Epithelial cell of proximal tubule (primary cell): ENCODE measurements around the gene FAM168A. TPM values are rescaled to one million over a fixed set of nuclear protein-coding genes. Genes with fewer than 3 reads are reported as not detected.

Experiments used
- DNase-seq: peaks from one replicate; pipeline ENCODE4 v3.0.0-alpha.2; 2011; ENCODE audit warnings: low read depth
- H3K4me3 ChIP-seq: 2 replicates; pipeline ENCODE4 v1.5.1; 2011; ENCODE audit warnings: low read depth, mild to moderate bottlenecking, low read length
- total RNA-seq: library from RNA; depleted of rRNA; stranded (reverse); fragments of >200 nt; gene quantifications from 2 replicates; pipeline ENCODE4 v1.2.3, GENCODE V29; 2015
- TF ChIP-seq, protein P1 (sequence below): conservative IDR thresholded peaks from 2 replicates; pipeline ENCODE4 v1.5.1; 2012; ENCODE audit warnings: low read depth, mild to moderate bottlenecking, low read length

Gene FAM168A
- total RNA-seq, 1 donor from 2014 or later, result 10.0 TPM

DNA sequence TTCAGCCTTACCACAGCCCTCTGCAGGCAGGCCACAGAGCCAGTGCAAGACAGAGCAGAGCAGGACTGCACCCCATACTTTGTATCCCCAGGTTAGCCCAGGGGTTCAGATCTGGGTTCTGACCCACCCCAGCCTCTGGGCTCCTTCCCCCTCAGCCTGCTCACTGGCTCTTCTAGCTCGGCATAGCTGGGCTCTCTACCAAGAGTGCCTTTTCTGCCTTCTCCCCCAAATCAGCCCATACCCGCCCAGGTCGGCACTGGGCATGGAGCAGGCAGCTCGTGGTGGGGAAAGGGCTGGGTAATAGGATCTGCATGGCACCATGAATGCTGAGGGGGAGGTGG lies 213.4 kb downstream of the FAM168A start:
- H3K4me3 ChIP-seq, result no peak overlapping the region
- TF ChIP-seq, protein P1, sequence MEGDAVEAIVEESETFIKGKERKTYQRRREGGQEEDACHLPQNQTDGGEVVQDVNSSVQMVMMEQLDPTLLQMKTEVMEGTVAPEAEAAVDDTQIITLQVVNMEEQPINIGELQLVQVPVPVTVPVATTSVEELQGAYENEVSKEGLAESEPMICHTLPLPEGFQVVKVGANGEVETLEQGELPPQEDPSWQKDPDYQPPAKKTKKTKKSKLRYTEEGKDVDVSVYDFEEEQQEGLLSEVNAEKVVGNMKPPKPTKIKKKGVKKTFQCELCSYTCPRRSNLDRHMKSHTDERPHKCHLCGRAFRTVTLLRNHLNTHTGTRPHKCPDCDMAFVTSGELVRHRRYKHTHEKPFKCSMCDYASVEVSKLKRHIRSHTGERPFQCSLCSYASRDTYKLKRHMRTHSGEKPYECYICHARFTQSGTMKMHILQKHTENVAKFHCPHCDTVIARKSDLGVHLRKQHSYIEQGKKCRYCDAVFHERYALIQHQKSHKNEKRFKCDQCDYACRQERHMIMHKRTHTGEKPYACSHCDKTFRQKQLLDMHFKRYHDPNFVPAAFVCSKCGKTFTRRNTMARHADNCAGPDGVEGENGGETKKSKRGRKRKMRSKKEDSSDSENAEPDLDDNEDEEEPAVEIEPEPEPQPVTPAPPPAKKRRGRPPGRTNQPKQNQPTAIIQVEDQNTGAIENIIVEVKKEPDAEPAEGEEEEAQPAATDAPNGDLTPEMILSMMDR, result no peak
- no peak for DNase-seq

DNA sequence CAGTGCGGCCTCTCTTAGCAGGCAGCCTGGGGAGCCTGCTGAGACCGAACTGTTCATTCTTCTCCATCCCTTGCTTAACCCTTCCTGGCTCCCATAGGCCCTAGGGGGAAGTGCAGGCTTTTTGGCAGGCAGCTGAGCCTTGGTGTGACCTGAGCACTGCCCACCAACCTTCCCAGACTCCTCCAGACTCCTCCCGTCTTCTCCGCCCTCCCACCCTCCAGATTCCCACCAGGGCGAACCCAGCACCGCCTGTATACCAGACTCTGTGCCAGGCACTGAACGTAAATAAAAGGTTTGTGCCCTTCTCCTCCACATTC lies 213.8 kb downstream of the FAM168A start:
- TF ChIP-seq, protein P1, result no peak
- DNase-seq, result no peak

DNA sequence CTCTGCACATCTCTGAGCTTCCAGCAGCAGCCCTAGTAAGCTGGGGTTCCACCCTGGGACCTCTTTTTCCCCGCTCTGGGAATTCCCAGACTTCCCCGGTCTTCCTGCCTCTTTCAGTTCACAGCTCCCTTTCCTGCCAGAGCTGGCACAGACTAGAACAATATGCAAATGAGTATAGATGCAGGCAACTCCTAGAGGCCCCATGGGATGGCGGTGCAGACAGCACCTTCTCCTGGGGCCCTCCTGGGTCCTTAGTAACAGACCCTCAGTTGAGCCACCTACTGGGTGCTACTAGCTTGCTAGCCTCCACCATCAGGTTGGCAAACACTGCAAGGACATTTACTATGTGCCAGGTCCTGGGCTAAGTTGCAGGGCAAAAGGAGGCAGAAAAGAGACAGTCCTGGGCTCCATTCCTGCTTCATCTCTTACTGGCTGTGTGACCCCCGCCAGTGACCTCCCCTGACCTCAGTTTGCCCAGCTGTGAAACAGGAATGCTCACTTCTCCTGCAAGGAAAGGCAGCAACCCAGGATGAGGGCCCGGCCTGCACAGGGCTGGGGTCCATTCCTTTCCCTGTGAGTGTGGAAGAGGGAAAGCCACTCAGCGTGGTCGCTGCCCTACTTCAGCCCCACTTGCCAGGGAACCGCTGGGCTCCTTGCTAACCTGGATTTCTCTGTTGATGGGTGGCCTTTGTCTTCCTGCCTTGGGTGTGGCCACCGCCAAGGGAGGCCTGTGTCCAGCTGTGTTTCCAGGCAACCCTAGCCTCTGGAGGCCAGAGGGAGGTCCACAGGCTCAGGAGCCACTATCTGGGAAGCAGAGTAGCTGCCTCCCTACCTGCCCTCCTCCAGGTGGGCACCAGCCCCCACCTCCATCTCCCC lies 214.4 kb downstream of the FAM168A start:
- DNase-seq, result no peak
- H3K4me3 ChIP-seq, result no peak overlapping the region
- TF ChIP-seq, protein P1, result peak; percentile 3

More for the DNA sequence above, 213.8 kb downstream of the FAM168A start:
- no peak overlapping the region for H3K4me3 ChIP-seq

DNA sequence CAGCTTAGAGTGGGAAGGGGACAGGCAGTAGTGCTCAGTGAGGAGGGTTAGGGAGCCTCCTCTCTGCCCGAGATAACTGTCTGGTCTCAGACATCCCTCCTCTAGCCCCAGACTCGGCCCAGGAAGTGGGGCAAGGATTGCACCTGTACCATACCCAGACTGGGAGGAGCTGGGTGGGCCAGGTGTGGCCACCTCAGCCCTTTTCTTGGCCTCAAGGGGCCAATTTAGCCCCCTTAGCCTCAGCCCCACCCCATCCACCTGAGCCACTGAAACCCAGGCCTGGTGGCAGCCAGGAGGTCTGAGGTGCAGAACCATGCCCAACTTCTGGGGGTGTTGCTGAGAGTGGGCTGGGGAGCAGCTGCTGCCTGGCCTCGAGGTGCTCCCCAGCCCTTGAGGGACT lies 215.2 kb downstream of the FAM168A start:
- H3K4me3 ChIP-seq, result no peak overlapping the region
- TF ChIP-seq, protein P1, result no peak
- no peak for DNase-seq

DNA sequence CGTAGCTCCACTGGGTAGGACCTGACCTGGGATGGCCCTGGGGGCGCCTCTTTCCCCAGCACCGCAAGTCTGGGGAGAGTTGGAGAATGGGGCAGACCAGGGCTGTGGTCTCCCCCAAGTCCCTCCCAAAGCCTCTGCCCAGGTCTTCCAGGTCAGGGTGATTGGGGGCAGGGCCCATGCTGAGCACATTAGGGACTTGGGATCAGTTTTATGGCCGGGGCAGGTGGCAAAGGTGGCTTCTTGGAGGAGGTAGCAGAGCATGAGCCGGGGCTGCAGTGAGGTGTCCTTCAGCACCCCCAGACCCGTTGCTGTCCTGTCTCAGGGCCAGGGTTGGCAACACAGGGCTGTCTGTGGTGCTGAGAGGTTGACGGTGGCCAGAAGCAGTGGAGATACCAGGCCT lies 215.7 kb downstream of the FAM168A start:
- H3K4me3 ChIP-seq, result no peak overlapping the region
- no peak for DNase-seq
- TF ChIP-seq, protein P1, result no peak

DNA sequence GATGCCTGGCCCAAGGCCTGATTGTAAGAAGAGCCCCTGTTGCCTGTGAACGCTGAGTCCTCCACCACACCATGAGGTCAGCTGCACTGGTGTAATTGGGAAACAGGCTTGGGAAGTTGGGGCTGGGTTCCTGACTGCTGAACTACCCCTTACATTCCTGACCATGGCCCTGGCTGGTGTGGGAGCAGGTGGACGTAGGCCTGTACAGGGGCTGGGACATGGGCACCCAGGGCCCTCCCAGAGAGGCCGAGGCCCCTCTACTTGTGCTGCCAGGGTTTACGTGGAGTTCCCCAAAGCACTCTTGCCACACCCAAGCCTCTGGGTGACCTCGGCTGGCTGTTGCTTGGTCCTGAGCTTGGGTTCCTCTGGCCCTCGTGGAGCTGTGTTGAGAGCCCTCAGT lies 216.3 kb downstream of the FAM168A start:
- TF ChIP-seq, protein P1, result no peak
- no peak overlapping the region for H3K4me3 ChIP-seq
- no peak for DNase-seq

DNA sequence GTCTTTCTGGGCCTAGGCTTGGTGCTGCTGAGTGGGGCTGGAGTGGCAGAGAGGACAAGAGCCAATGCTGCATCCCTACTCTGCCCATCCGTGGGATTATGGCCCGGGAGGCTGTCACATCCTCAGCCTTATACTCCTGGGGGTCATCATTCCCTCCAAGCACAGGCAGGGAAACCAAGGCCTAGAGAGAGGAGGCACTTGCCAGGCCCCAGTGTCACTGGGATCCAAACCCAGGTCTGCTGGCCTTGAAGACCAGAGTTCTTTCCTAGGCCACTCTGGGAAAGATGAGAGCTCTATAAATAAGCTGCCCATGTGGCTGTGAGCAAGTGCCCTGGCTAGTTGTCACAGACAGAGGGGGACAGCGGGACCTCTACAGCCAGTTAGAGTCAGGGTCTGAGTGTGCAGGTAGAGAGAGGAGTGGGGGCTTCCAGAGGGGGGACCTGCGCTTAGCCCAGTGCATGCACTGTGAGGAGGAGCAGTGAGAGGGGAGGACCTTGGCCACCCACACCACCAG lies 217.0 kb downstream of the FAM168A start:
- TF ChIP-seq, protein P1, result no peak
- DNase-seq, result no peak
- no peak overlapping the region for H3K4me3 ChIP-seq
